Transverse colon (tissue), 4 donors: ENCODE measurements around the gene RIT2. TPM values are rescaled to one million over a fixed set of nuclear protein-coding genes. Genes with fewer than 3 reads are reported as not detected.

Source experiments
- DNase-seq: peaks from one replicate; pipeline ENCODE4 v3.0.0-alpha.2; 2019
- H3K27ac ChIP-seq, 4 donors: fragments of 200-600 bp; sonication (generic); 2 replicates each; pipeline ENCODE4 v1.5.1; 2016 to 2018; ENCODE audit warnings: inconsistent platforms in 4 of 4
- H3K27me3 ChIP-seq: fragments of 200-600 bp; sonication (generic); 2 replicates; pipeline ENCODE4 v1.5.1; 2017; ENCODE audit warnings: inconsistent platforms
- H3K36me3 ChIP-seq, 4 donors: fragments of 200-600 bp; sonication (generic); 2 replicates each; pipeline ENCODE4 v1.5.1; 2017 to 2019; ENCODE audit warnings: inconsistent platforms in 4 of 4
- H3K4me1 ChIP-seq, 4 donors: fragments of 200-600 bp; sonication (generic); 2 replicates each; pipeline ENCODE4 v1.5.1; 2017 to 2020; ENCODE audit warnings: inconsistent platforms in 4 of 4
- H3K4me3 ChIP-seq, 4 donors: fragments of 200-600 bp; sonication (generic); 1 replicate in 1 of 4; 2 replicates in 3 of 4; pipeline versions ENCODE4 v1.5.1 to v1.6.1; 2017 to 2019; ENCODE audit warnings: inconsistent platforms in 4 of 4
- H3K9me3 ChIP-seq, 2 donors: fragments of 200-600 bp; sonication (generic); 2 replicates each; pipeline ENCODE4 v1.5.1; 2017 to 2019; ENCODE audit warnings: inconsistent platforms in 2 of 2
- EP300 ChIP-seq: sonication (generic); formaldehyde crosslinking; IDR thresholded peaks from one replicate; pipeline ENCODE4 v1.6.1; 2017; ENCODE audit warnings: antibody characterized with exemption, low read depth
- POLR2A ChIP-seq: fragments of 450-650 bp; IDR thresholded peaks from one replicate; pipeline ENCODE4 v1.6.1; 2016; ENCODE audit warnings: antibody characterized with exemption, mild to moderate bottlenecking, moderate library complexity
- POLR2AphosphoS5 ChIP-seq, 3 donors: sonication (generic); formaldehyde crosslinking; IDR thresholded peaks; one replicate each; pipeline ENCODE4 v1.6.1; 2016; ENCODE audit warnings: antibody characterized with exemption in 3 of 3
- WGBS, 2 donors: methylation state at CpG; one replicate each; pipeline ENCODE4 v1.1.5; 2018; ENCODE audit warnings: low coverage in 1 of 2; 5-methylcytosine and 5-hydroxymethylcytosine counted together
- in situ Hi-C, 4 donors: fragments of 200-750 bp; cut with MboI; loops; one replicate each; pipeline versions ENCODE4 v1.15.0 to v1.15.1; 2017; ENCODE audit warnings: low sequenced_read_pairs in 3 of 4, low pct_ligation_motif_present in 1 of 4, low pct_unique_long_range_greater_than_20kb in 1 of 4
- intact Hi-C: fragments of 100-400 bp; cut with DNase I; formaldehyde crosslinking; loops from one replicate; pipeline ENCODE4 v1.15.1; 2023; ENCODE audit warnings: low total_unique reads
- total RNA-seq, 4 donors: library from RNA; depleted of rRNA; stranded (reverse); fragments of >200 nt; gene quantifications; one replicate each; pipeline ENCODE4 v1.1.0, GENCODE V29; 2016
- TF ChIP-seq, protein P1 (sequence below), 5 experiments: fragments of 200-600 bp in 3 of 5; fragments of 450-650 bp in 2 of 5; sonication (generic) in 3 of 5; IDR thresholded peaks; 1 replicate in 2 of 5; 2 replicates in 3 of 5; pipeline ENCODE4 v1.5.1; 2016 to 2017; ENCODE audit warnings: antibody characterized with exemption in 5 of 5, inconsistent platforms in 3 of 5, mild to moderate bottlenecking in 2 of 5, moderate library complexity in 1 of 5

RIT2 gene
- total RNA-seq, 4 donors from 2014 or later: not detected

GRCh38 chr18:42961298-42961697 lies 154.2 kb downstream of the RIT2 start:
- Histone ChIP-seq H3K4me3 (no peak overlapping the region), H3K36me3 (no peaks in the 10 kb centered on the region), H3K4me1 (no peaks in the 10 kb centered on the region), H3K27me3 (no peaks in the 10 kb centered on the region), H3K9me3 (no peaks in the 10 kb centered on the region), H3K27ac (no peak overlapping the region)
- no peak for DNase-seq
- intact Hi-C loops (no loop called here), in situ Hi-C loops (loop anchor here in 1 of 4 donors (25.0 kb wide), 1 partner anchor 101 kb away; no protein-coding TSS in a partner anchor)
- 81 to 86% methylated on average over 3 of the region's 3 CpGs for WGBS, 2 donors
- no peak for TF ChIP-seq POLR2AphosphoS5 (IDR thresholded peaks at IDR 0.05)
- TF ChIP-seq, protein P1, sequence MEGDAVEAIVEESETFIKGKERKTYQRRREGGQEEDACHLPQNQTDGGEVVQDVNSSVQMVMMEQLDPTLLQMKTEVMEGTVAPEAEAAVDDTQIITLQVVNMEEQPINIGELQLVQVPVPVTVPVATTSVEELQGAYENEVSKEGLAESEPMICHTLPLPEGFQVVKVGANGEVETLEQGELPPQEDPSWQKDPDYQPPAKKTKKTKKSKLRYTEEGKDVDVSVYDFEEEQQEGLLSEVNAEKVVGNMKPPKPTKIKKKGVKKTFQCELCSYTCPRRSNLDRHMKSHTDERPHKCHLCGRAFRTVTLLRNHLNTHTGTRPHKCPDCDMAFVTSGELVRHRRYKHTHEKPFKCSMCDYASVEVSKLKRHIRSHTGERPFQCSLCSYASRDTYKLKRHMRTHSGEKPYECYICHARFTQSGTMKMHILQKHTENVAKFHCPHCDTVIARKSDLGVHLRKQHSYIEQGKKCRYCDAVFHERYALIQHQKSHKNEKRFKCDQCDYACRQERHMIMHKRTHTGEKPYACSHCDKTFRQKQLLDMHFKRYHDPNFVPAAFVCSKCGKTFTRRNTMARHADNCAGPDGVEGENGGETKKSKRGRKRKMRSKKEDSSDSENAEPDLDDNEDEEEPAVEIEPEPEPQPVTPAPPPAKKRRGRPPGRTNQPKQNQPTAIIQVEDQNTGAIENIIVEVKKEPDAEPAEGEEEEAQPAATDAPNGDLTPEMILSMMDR (IDR thresholded peaks at IDR 0.05): no peak
- no peak for TF ChIP-seq POLR2A
- no peak for TF ChIP-seq EP300

DNA sequence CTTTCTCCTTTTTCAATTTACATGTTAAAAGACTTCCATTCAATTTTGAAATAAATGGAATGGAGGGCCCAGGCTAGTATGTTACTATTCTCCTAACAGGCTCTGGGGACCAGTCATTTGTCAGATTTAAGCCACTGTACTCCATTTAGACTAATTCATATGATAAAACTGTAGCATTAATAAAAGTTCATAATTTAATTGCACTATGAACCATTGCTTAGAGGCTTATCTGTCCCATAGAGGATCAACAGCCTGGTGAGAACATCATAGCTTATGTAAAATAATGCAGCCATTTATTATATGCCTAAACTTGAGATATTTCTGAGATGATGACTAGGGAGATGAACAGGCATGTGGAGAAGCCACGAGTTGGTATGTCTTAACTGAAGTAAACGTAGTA lies 156.0 kb downstream of the RIT2 start:
- in situ Hi-C loops (loop anchor here in 1 of 4 donors (25.0 kb wide), 1 partner anchor 103 kb away; no protein-coding TSS in a partner anchor), intact Hi-C loops (no loop called here)

GRCh38 chr18:42958353-42958752 lies 157.1 kb downstream of the RIT2 start:
- WGBS, 2 donors: 73 to 86% methylated on average over 4 of the region's 4 CpGs
- intact Hi-C loops: no loop called here
- in situ Hi-C loops: loop anchor here in 1 of 4 donors (25.0 kb wide), 1 partner anchor 104 kb away; no protein-coding TSS in a partner anchor
- no peak for TF ChIP-seq EP300
- no peak for TF ChIP-seq POLR2A
- no peak for TF ChIP-seq POLR2AphosphoS5 (IDR thresholded peaks at IDR 0.05)
- TF ChIP-seq, protein P1 (IDR thresholded peaks at IDR 0.05): no peak
- H3K9me3 ChIP-seq: no peaks in the 10 kb centered on the region
- no peaks in the 10 kb centered on the region for H3K27me3 ChIP-seq
- H3K4me1 ChIP-seq: no peaks in the 10 kb centered on the region
- H3K27ac ChIP-seq: no peak overlapping the region
- no peak for DNase-seq
- no peaks in the 10 kb centered on the region for H3K36me3 ChIP-seq
- H3K4me3 ChIP-seq: no peak overlapping the region

More for the DNA sequence above, 156.0 kb downstream of the RIT2 start:
- no peak overlapping the region for H3K4me3 ChIP-seq
- 52 to 55% methylated on average over 2 of the region's 2 CpGs for WGBS, 2 donors
- TF ChIP-seq, protein P1 (IDR thresholded peaks at IDR 0.05): no peak
- no peak for TF ChIP-seq POLR2AphosphoS5 (IDR thresholded peaks at IDR 0.05)
- TF ChIP-seq EP300: no peak
- no peak for TF ChIP-seq POLR2A
- H3K36me3 ChIP-seq: no peaks in the 10 kb centered on the region
- no peaks in the 10 kb centered on the region for H3K27me3 ChIP-seq
- H3K4me1 ChIP-seq: no peaks in the 10 kb centered on the region
- H3K27ac ChIP-seq: no peak overlapping the region
- H3K9me3 ChIP-seq: no peaks in the 10 kb centered on the region
- no peak for DNase-seq

DNA sequence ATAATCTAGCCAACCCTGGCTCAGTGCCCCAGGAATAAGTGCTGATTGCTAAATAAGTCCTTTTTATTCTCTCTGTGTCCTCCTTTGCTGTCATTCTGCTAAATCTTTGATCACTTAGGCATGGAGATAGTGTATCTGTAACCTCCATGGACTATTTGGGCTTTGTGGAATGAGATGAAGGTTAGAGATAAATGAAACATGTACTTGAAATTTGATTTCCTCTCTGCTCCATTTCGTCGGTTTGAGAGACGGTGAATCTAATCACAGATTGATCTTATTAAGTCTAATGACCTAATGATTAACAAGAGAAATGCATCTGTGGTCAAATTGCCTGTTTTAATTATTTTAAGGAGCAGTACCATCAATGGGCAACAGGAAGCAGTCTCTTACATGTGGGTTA lies 159.2 kb downstream of the RIT2 start:
- intact Hi-C loops: no loop called here
- 73 to 85% methylated on average over 3 of the region's 3 CpGs for WGBS, 2 donors
- H3K36me3 ChIP-seq: no peaks in the 10 kb centered on the region
- no peaks in the 10 kb centered on the region for H3K27me3 ChIP-seq
- no peak for DNase-seq
- no peak overlapping the region for H3K27ac ChIP-seq
- H3K9me3 ChIP-seq: no peaks in the 10 kb centered on the region
- in situ Hi-C loops: loop anchor here in 1 of 4 donors (25.0 kb wide), 1 partner anchor 106 kb away; no protein-coding TSS in a partner anchor
- no peaks in the 10 kb centered on the region for H3K4me1 ChIP-seq
- TF ChIP-seq POLR2AphosphoS5 (IDR thresholded peaks at IDR 0.05) (no peak), POLR2A (no peak), EP300 (no peak)
- TF ChIP-seq, protein P1 (IDR thresholded peaks at IDR 0.05): no peak
- no peak overlapping the region for H3K4me3 ChIP-seq
